Measurements from ENCODE around the gene WDR7. TPM values are rescaled to one million over a fixed set of nuclear protein-coding genes. Genes with fewer than 3 reads are reported as not detected.

Gene WDR7
- total and polyA plus RNA-seq, 10 of the 15 experiments (the other 5 are each of a cell fraction or from before 2014, with no cell fraction given): 2.8 to 16.5 (median 11.7) TPM

DNA sequence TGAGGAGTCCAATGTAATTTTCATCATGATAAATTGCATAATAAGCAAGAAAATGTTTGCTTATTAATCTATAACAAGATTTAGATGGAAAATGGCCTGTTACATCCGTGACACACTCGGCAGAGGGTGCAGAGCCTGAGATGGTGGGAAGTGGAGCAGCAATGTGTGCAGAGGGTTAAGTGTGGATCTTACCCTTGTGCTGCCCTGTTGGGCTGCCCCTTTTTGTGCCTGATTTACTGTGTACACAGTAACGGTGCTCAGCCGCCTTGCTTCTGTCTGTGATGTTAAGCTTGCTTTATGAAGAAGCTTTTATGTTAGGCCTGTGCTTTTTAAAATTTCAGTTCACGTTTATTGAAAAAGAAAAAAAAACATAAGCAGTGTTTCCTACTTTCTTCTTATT is 275.6 kb downstream of the WDR7 start:
- no peaks in the 10 kb centered on the region for H4K20me1 ChIP-seq (ENCODE audit: control insufficient read depth, insufficient read depth)
- ATAC-seq (no peak), DNase-seq (ENCODE audit: low read depth, low spot score) (no peak), FAIRE-seq (no peak)
- intact Hi-C loops (cut with micrococcal nuclease; ENCODE audit: unreplicated experiment) (no loop called here), in situ Hi-C loops (cut with MboI) (no loop called here)
- no peaks in the 10 kb centered on the region for H3K9me3 ChIP-seq (replicated peaks; ENCODE audit: control insufficient read depth, insufficient read depth, low read length)
- H3K4me1 ChIP-seq (ENCODE audit: control insufficient read depth, insufficient read depth, low read length): peaks cover 3% of the 10 kb centered on the region; the same call in 1 of the 2 replicates
- H3K36me3 ChIP-seq (ENCODE audit: control insufficient read depth in 2 of 2, insufficient read depth in 2 of 2, low read length in 1 of 2): no peaks in the 10 kb centered on the region
- H3K79me2 ChIP-seq (ENCODE audit: control insufficient read depth, insufficient read depth, low read length): no peaks in the 10 kb centered on the region
- no peak overlapping the region for H3K4me3 ChIP-seq
- POLR2A ChIA-PET: no interaction called here
- TF ChIP-seq MXI1 (IDR thresholded peaks at IDR 0.05; ENCODE audit: low read depth, low read length): no peak
- TF ChIP-seq NFIC (IDR thresholded peaks at IDR 0.05; ENCODE audit: low read depth, low read length): no peak
- no peak for TF ChIP-seq SMC3 (IDR thresholded peaks at IDR 0.05; ENCODE audit: borderline replicate concordance, low read length)
- TF ChIP-seq IKZF2 (IDR thresholded peaks at IDR 0.05): no peak
- no peak for TF ChIP-seq SMAD5 (IDR thresholded peaks at IDR 0.05; ENCODE audit: low read depth)
- no peak for TF ChIP-seq MTA2 (IDR thresholded peaks at IDR 0.05; ENCODE audit: low read depth)
- TF ChIP-seq HDAC2 (IDR thresholded peaks at IDR 0.05): no peak
- no peak for TF ChIP-seq KLF5 (IDR thresholded peaks at IDR 0.05; ENCODE audit: partially characterized antibody)
- TF ChIP-seq, protein P1, sequence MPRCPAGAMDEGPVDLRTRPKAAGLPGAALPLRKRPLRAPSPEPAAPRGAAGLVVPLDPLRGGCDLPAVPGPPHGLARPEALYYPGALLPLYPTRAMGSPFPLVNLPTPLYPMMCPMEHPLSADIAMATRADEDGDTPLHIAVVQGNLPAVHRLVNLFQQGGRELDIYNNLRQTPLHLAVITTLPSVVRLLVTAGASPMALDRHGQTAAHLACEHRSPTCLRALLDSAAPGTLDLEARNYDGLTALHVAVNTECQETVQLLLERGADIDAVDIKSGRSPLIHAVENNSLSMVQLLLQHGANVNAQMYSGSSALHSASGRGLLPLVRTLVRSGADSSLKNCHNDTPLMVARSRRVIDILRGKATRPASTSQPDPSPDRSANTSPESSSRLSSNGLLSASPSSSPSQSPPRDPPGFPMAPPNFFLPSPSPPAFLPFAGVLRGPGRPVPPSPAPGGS (IDR thresholded peaks at IDR 0.05; ENCODE audit: borderline replicate concordance, insufficient read depth, low read depth, low read length, poor library complexity, severe bottlenecking): no peak
- no peak for TF ChIP-seq FOS (IDR thresholded peaks at IDR 0.05; ENCODE audit: borderline replicate concordance, extremely low read depth, insufficient read length)
- no peak for TF ChIP-seq RAD21 (IDR thresholded peaks at IDR 0.05; ENCODE audit: insufficient read depth, low read depth, low read length)
- RAD21 ChIA-PET (ENCODE audit: unreplicated experiment): no interaction called here
- no peak overlapping the region for H2AFZ ChIP-seq (ENCODE audit: control insufficient read depth, low read depth, low read length)
- 97% methylated on average over 5 of the region's 5 CpGs for WGBS (ENCODE audit: insufficient coverage, insufficient replicate concordance, low lambda C conversion rate, missing lambda C conversion rate)
- H3K27me3 ChIP-seq (replicated peaks in 1 of 2; ENCODE audit: control insufficient read depth in 2 of 2, insufficient read depth in 2 of 2, low read length in 1 of 2): no peaks in the 10 kb centered on the region
- SMC1A ChIA-PET (ENCODE audit: uncharacterized antibody, unreplicated experiment): interaction anchor here (0.6 to 1.4 kb wide), 2 partner anchors 12 to 422 kb away, joined by 4 to 5 read pairs; no protein-coding TSS in a partner anchor
- no TSS peak for BruUV-seq (replicated peaks)
- H3K9ac ChIP-seq (ENCODE audit: control insufficient read depth, insufficient read depth, low read length): no peak overlapping the region
- no peak overlapping the region for H3K4me2 ChIP-seq (ENCODE audit: control insufficient read depth, insufficient read depth)
- CTCF ChIA-PET: interaction anchor here (1.0 kb wide), 1 partner anchor 25 kb away, joined by 3 read pairs; no protein-coding TSS in a partner anchor
- H3K27ac ChIP-seq (ENCODE audit: control insufficient read depth, insufficient read depth): no peak overlapping the region
